ENCODE data around the gene MAMLD1.

MAMLD1 gene

GRCh38 chrX:150456941-150457340, 93.8 kb downstream of the MAMLD1 start:
- TF ChIP-seq, protein P1, sequence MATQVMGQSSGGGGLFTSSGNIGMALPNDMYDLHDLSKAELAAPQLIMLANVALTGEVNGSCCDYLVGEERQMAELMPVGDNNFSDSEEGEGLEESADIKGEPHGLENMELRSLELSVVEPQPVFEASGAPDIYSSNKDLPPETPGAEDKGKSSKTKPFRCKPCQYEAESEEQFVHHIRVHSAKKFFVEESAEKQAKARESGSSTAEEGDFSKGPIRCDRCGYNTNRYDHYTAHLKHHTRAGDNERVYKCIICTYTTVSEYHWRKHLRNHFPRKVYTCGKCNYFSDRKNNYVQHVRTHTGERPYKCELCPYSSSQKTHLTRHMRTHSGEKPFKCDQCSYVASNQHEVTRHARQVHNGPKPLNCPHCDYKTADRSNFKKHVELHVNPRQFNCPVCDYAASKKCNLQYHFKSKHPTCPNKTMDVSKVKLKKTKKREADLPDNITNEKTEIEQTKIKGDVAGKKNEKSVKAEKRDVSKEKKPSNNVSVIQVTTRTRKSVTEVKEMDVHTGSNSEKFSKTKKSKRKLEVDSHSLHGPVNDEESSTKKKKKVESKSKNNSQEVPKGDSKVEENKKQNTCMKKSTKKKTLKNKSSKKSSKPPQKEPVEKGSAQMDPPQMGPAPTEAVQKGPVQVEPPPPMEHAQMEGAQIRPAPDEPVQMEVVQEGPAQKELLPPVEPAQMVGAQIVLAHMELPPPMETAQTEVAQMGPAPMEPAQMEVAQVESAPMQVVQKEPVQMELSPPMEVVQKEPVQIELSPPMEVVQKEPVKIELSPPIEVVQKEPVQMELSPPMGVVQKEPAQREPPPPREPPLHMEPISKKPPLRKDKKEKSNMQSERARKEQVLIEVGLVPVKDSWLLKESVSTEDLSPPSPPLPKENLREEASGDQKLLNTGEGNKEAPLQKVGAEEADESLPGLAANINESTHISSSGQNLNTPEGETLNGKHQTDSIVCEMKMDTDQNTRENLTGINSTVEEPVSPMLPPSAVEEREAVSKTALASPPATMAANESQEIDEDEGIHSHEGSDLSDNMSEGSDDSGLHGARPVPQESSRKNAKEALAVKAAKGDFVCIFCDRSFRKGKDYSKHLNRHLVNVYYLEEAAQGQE (IDR thresholded peaks at IDR 0.05; ENCODE audit: insufficient replicate concordance, low read depth): no peak
- TF ChIP-seq, protein P2, sequence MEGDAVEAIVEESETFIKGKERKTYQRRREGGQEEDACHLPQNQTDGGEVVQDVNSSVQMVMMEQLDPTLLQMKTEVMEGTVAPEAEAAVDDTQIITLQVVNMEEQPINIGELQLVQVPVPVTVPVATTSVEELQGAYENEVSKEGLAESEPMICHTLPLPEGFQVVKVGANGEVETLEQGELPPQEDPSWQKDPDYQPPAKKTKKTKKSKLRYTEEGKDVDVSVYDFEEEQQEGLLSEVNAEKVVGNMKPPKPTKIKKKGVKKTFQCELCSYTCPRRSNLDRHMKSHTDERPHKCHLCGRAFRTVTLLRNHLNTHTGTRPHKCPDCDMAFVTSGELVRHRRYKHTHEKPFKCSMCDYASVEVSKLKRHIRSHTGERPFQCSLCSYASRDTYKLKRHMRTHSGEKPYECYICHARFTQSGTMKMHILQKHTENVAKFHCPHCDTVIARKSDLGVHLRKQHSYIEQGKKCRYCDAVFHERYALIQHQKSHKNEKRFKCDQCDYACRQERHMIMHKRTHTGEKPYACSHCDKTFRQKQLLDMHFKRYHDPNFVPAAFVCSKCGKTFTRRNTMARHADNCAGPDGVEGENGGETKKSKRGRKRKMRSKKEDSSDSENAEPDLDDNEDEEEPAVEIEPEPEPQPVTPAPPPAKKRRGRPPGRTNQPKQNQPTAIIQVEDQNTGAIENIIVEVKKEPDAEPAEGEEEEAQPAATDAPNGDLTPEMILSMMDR (IDR thresholded peaks at IDR 0.05; ENCODE audit: insufficient read depth, low read length): no peak
- TF ChIP-seq SPI1 (IDR thresholded peaks at IDR 0.05; ENCODE audit: borderline replicate concordance, low read depth) (no peak), POLR2AphosphoS5 (IDR thresholded peaks at IDR 0.05; ENCODE audit: low read depth) (no peak), GABPA (IDR thresholded peaks at IDR 0.05; ENCODE audit: low read depth) (no peak)
- no peak overlapping the region for H3K4me3 ChIP-seq (replicated peaks; ENCODE audit: insufficient read depth, low read length)
- H3K27me3 ChIP-seq (ENCODE audit: insufficient read depth, poor library complexity, severe bottlenecking): no peaks in the 10 kb centered on the region
- no peak overlapping the region for H3K27ac ChIP-seq (replicated peaks)
- no peak for DNase-seq (ENCODE audit: low read depth in 1 of 2, low spot score in 1 of 2)

GRCh38 chrX:150459196-150459595, 96.1 kb downstream of the MAMLD1 start:
- DNase-seq (ENCODE audit: low read depth in 1 of 2, low spot score in 1 of 2): no peak
- TF ChIP-seq, protein P1 (IDR thresholded peaks at IDR 0.05; ENCODE audit: insufficient replicate concordance, low read depth): no peak
- TF ChIP-seq POLR2AphosphoS5 (IDR thresholded peaks at IDR 0.05; ENCODE audit: low read depth) (no peak), GABPA (IDR thresholded peaks at IDR 0.05; ENCODE audit: low read depth) (no peak), SPI1 (IDR thresholded peaks at IDR 0.05; ENCODE audit: borderline replicate concordance, low read depth) (no peak)
- TF ChIP-seq, protein P2 (IDR thresholded peaks at IDR 0.05; ENCODE audit: insufficient read depth, low read length): no peak
- H3K27me3 ChIP-seq (ENCODE audit: insufficient read depth, poor library complexity, severe bottlenecking): no peaks in the 10 kb centered on the region
- H3K27ac ChIP-seq (replicated peaks): no peak overlapping the region
- H3K4me3 ChIP-seq (replicated peaks; ENCODE audit: insufficient read depth, low read length): no peak overlapping the region

DNA sequence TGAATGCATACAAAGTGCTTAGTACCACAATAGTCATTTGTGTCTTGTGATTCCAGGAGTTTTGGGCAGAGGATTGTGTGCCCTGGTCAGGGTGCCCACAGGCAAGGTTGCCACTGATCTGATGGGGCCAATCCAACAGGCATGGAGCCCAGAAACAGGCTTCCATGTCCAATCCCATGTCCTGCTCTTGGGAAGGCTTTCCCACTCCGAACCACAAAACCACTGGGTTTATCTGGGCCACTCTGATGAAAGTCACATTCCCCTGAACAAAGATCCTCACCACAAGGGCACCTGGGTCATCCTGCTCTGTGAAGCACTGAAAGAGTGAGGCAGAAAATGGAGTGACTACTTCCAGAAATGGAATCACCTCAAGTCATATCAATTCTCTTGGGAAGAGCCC, 96.9 kb downstream of the MAMLD1 start:
- no peak for DNase-seq (ENCODE audit: low read depth in 1 of 2, low spot score in 1 of 2)
- no peak overlapping the region for H3K27ac ChIP-seq (replicated peaks)
- no peaks in the 10 kb centered on the region for H3K27me3 ChIP-seq (ENCODE audit: insufficient read depth, poor library complexity, severe bottlenecking)
- TF ChIP-seq, protein P2 (IDR thresholded peaks at IDR 0.05; ENCODE audit: insufficient read depth, low read length): no peak
- no peak for TF ChIP-seq GABPA (IDR thresholded peaks at IDR 0.05; ENCODE audit: low read depth)
- TF ChIP-seq, protein P1 (IDR thresholded peaks at IDR 0.05; ENCODE audit: insufficient replicate concordance, low read depth): no peak
- no peak for TF ChIP-seq SPI1 (IDR thresholded peaks at IDR 0.05; ENCODE audit: borderline replicate concordance, low read depth)
- no peak for TF ChIP-seq POLR2AphosphoS5 (IDR thresholded peaks at IDR 0.05; ENCODE audit: low read depth)
- H3K4me3 ChIP-seq (replicated peaks; ENCODE audit: insufficient read depth, low read length): no peak overlapping the region
